MCF 10A (cell line): ENCODE measurements around the gene NBEAL2. TPM values are rescaled to one million over a fixed set of nuclear protein-coding genes. Genes with fewer than 3 reads are reported as not detected.
A peak's percentile ranks its signal among the peaks of the same experiment; 100 is the strongest.

Source experiments
- BruUV-seq: library from RNA; stranded (reverse); fragments of 400-500 nt; replicated peaks from 2 replicates; lab custom pipeline; 2021; lab: Mats Ljungman, UMichigan
- CTCF ChIA-PET: fragments of 300-600 bp; sonication (Branson Sonifier 250); formaldehyde crosslinking; extraction: SDS; loops from one replicate; lab custom pipeline; 2021; ENCODE audit warnings: antibody characterized with exemption, inconsistent platforms; lab: Yijun Ruan, JAX
- POLR2A ChIA-PET: fragments of 300-600, 350-650 bp; sonication (Branson Sonifier 250); formaldehyde crosslinking; extraction: SDS; loops from one replicate; lab custom pipeline; 2020; ENCODE audit warnings: antibody characterized with exemption, inconsistent platforms; lab: Yijun Ruan, JAX
- DNase-seq: peaks from one replicate; pipeline ENCODE4 v3.0.0-alpha.2; 2018; ENCODE audit not compliant: unreplicated experiment
- H3K27ac Mint-ChIP-seq: one replicate; pipeline ENCODE4 v1.8.0; 2022; ENCODE audit warnings: mild to moderate bottlenecking, low read depth, mixed read lengths; ENCODE audit not compliant: unreplicated experiment
- H3K27me3 Mint-ChIP-seq: one replicate; pipeline ENCODE4 v1.8.0; 2022; ENCODE audit warnings: mixed read lengths; ENCODE audit not compliant: insufficient read depth, unreplicated experiment
- H3K36me3 Mint-ChIP-seq: one replicate; pipeline ENCODE4 v1.8.0; 2022; ENCODE audit warnings: mild to moderate bottlenecking, moderate library complexity, mixed read lengths; ENCODE audit not compliant: insufficient read depth, unreplicated experiment
- H3K4me1 Mint-ChIP-seq: one replicate; pipeline ENCODE4 v1.8.0; 2022; ENCODE audit warnings: mixed read lengths; ENCODE audit not compliant: insufficient read depth, unreplicated experiment
- H3K4me3 Mint-ChIP-seq: one replicate; pipeline ENCODE4 v1.8.0; 2022; ENCODE audit warnings: mild to moderate bottlenecking, moderate library complexity, mixed read lengths; ENCODE audit not compliant: unreplicated experiment
- H3K9me3 Mint-ChIP-seq: one replicate; pipeline ENCODE4 v1.8.0; 2022; ENCODE audit warnings: mixed read lengths; ENCODE audit not compliant: unreplicated experiment
- CTCF ChIP-seq: fragments of 200-600 bp; IDR thresholded peaks from one replicate; pipeline ENCODE4 v1.8.0; 2022; ENCODE audit warnings: antibody characterized with exemption, mild to moderate bottlenecking; ENCODE audit not compliant: unreplicated experiment
- intact Hi-C: fragments of 100-400 bp; cut with micrococcal nuclease; formaldehyde crosslinking; loops from 2 replicates; pipeline ENCODE4 v1.14.1; 2022
- total RNA-seq: library from RNA; stranded (reverse); gene quantifications from 2 replicates; pipeline ENCODE4 v1.2.3, GENCODE V29; 2022

NBEAL2 gene
- total RNA-seq, 1 experiment from 2014 or later = 14.2 TPM

DNA sequence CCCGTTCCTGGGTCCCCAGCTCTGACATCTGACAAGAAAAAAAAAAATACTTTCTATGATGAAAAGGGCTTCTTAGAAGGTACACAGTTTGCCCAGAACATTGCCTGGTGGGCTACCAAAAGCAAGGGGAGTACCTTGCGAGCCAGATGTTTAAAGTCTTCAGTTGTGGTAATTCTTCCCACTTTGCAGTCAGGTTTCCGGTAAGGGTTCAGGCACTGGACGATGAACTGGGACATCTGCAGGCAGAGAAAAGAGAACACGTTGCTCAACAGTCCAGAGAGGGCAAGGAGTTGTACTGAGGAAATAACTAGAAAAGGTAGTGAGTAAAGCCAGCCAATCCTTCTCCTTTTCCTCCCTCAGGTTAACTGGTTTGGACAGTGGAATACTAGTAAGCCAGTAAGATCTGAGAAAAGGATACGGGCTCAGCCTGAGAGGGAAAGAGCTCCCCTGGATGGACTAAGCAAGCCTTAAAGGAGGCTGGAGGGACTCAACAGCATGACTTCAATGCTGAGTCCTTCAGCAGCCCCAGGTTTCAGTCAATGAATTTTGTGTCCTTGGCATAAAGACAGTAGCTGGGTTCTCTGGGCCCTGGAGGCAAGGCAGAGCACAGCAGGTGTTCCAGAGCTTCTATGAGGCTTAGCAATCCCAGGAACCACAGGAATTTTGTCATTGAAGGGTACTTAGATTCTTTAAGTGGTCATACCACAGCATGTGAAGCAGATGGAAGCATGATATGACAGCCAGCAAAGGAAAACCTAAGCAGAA lies 38.2 kb downstream of the NBEAL2 start:
- H3K27me3 Mint-ChIP-seq = no peaks in the 10 kb centered on the region
- peaks cover 9% of the 10 kb centered on the region for H3K4me1 Mint-ChIP-seq
- DNase-seq = no peak
- no peak for TF ChIP-seq CTCF
- no TSS peak for BruUV-seq
- ChIA-PET POLR2A (interaction anchor here (0.6 kb wide), 2 partner anchors 129 to 663 kb away, joined by 3 to 4 read pairs; no protein-coding TSS in a partner anchor), CTCF (no interaction called here)
- no peaks in the 10 kb centered on the region for H3K9me3 Mint-ChIP-seq
- H3K4me3 Mint-ChIP-seq = no peak overlapping the region
- H3K27ac Mint-ChIP-seq = no peak overlapping the region
- intact Hi-C loops = no loop called here
- peaks cover 55% of the 10 kb centered on the region for H3K36me3 Mint-ChIP-seq

DNA sequence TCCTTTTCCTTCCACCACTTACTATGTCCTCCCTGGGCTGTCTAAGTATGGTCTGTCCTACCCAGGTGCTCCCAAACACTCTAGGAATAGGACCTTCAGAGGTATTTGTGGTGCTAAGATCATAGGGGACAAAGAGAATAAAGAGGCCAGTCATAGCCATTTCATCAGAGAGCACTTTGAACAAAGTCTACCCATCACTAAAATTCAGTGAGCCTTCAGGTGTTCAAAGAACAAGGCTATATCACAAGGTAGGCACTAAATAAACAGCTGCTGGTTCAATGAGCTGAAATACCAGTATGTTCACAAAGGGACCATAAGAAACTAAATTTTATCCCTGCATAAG lies 38.8 kb downstream of the NBEAL2 start:
- Mint-ChIP-seq H3K27me3 (no peaks in the 10 kb centered on the region), H3K4me3 (no peak overlapping the region), H3K4me1 (peaks cover 9% of the 10 kb centered on the region), H3K36me3 (peaks cover 50% of the 10 kb centered on the region), H3K27ac (no peak overlapping the region), H3K9me3 (no peaks in the 10 kb centered on the region)
- BruUV-seq = no TSS peak
- intact Hi-C loops = no loop called here
- CTCF ChIA-PET = no interaction called here
- POLR2A ChIA-PET = interaction anchor here (0.6 kb wide), 1 partner anchor 662 kb away, joined by 3 read pairs; no protein-coding TSS in a partner anchor
- no peak for DNase-seq
- TF ChIP-seq CTCF = no peak

DNA sequence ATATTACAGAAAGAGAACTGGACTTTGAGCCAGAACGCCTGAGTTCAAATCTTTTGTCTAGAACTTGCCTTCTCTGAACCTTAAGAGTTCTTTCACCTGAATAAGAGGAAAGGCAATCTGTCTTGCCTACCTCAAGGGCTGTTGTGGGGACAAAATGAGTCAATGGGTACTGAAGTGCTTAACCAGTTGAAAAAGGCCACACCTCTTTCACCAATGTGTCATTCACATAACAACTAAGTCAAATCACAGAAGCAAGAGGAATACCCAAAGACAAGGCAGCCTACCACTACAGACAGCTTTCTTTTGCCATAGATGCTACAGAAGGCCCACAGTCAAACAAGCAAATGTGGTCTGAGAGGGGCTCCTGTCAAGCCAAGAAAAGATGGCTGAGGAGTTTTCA lies 39.7 kb downstream of the NBEAL2 start:
- Mint-ChIP-seq H3K9me3 (no peaks in the 10 kb centered on the region), H3K36me3 (peaks cover 43% of the 10 kb centered on the region), H3K4me3 (no peak overlapping the region), H3K4me1 (peaks cover 9% of the 10 kb centered on the region), H3K27me3 (no peaks in the 10 kb centered on the region), H3K27ac (no peak overlapping the region)
- POLR2A ChIA-PET = interaction anchor here (1.4 kb wide), 1 partner anchor 10 kb away, joined by 3 read pairs; no protein-coding TSS in a partner anchor
- intact Hi-C loops = no loop called here
- DNase-seq = no peak
- CTCF ChIA-PET = no interaction called here
- no peak for TF ChIP-seq CTCF
- BruUV-seq = no TSS peak

- no peak for TF ChIP-seq CTCF
- Mint-ChIP-seq H3K36me3 (peaks cover 38% of the 10 kb centered on the region), H3K4me1 (peaks cover 16% of the 10 kb centered on the region), H3K9me3 (no peaks in the 10 kb centered on the region), H3K27ac (peak overlapping the region; percentile 42), H3K4me3 (no peak overlapping the region), H3K27me3 (no peaks in the 10 kb centered on the region)
- POLR2A ChIA-PET = interaction anchor here (1.4 kb wide), 1 partner anchor 9 kb away, joined by 3 read pairs; no protein-coding TSS in a partner anchor
- CTCF ChIA-PET = interaction anchor here (0.6 to 1.4 kb wide), 3 partner anchors 9 to 331 kb away, joined by 3 to 5 read pairs (median 3); no protein-coding TSS in a partner anchor
- intact Hi-C loops = no loop called here
- BruUV-seq = no TSS peak
- DNase-seq = no peak
These were observed 40.8 kb downstream of the NBEAL2 start for GRCh38 chr3:47020311-47020710.
